HepG2 (cell line): ENCODE data around the gene VSNL1. TPM values are rescaled to one million over a fixed set of nuclear protein-coding genes. Genes with fewer than 3 reads are reported as not detected.

Source experiments
- CEBPG ChIP-seq: IDR thresholded peaks from 2 replicates; pipeline ENCODE4 v1.6.1; 2016
- HIC2 ChIP-seq: sonication (generic); formaldehyde crosslinking; IDR thresholded peaks from 2 replicates; pipeline ENCODE4 v1.9.0; 2022; ENCODE audit warnings: low read depth, missing genetic modification reagents
- HOMEZ ChIP-seq: IDR thresholded peaks from 2 replicates; pipeline ENCODE4 v1.6.1; 2016; ENCODE audit warnings: low read depth
- IRF1 ChIP-seq: sonication (generic); formaldehyde crosslinking; IDR thresholded peaks from 2 replicates; pipeline ENCODE4 v1.4.0; 2020; ENCODE audit warnings: low read depth, mild to moderate bottlenecking, missing genetic modification reagents
- KAT8 ChIP-seq: IDR thresholded peaks from 2 replicates; pipeline ENCODE4 v1.6.1; 2016; ENCODE audit warnings: missing genetic modification reagents, missing compliant biosample characterization
- NAIF1 ChIP-seq: sonication (generic); formaldehyde crosslinking; IDR thresholded peaks from 2 replicates; pipeline ENCODE4 v1.5.0; 2020; ENCODE audit warnings: mild to moderate bottlenecking, missing genetic modification reagents, borderline replicate concordance
- PHF21A ChIP-seq: sonication (generic); formaldehyde crosslinking; IDR thresholded peaks from 2 replicates; pipeline ENCODE4 v1.5.0; 2020; ENCODE audit warnings: mild to moderate bottlenecking, missing genetic modification reagents
- POLR2AphosphoS5 ChIP-seq: IDR thresholded peaks from 2 replicates; pipeline ENCODE4 v1.6.1; 2012; ENCODE audit warnings: low read depth, low read length
- SNAPC5 ChIP-seq: sonication (generic); formaldehyde crosslinking; IDR thresholded peaks from 2 replicates; pipeline ENCODE4 v1.8.1; 2023; ENCODE audit warnings: mild to moderate bottlenecking, missing genetic modification reagents, borderline replicate concordance
- SRSF1 ChIP-seq: fragments of 200-400 bp; formaldehyde crosslinking; optimal IDR thresholded peaks from 2 replicates; pipeline ENCODE3; 2017; ENCODE audit warnings: mild to moderate bottlenecking, low read depth, low read length, moderate library complexity
- TAF15 ChIP-seq: fragments of 200-400 bp; formaldehyde crosslinking; IDR thresholded peaks from one replicate; pipeline ENCODE4 v1.6.1; 2018; ENCODE audit warnings: mild to moderate bottlenecking, low read depth, low read length; ENCODE audit not compliant: poor library complexity, severe bottlenecking
- TP53 ChIP-seq: sonication (generic); formaldehyde crosslinking; conservative IDR thresholded peaks from 2 replicates; pipeline ENCODE4 v1.4.0; 2020; ENCODE audit warnings: missing genetic modification reagents
- ZBTB3 ChIP-seq: sonication (generic); formaldehyde crosslinking; IDR thresholded peaks from 2 replicates; pipeline ENCODE4 v1.4.0; 2020; ENCODE audit warnings: low read depth, mild to moderate bottlenecking, moderate library complexity, missing genetic modification reagents, borderline replicate concordance
- ZBTB49 ChIP-seq: sonication (generic); formaldehyde crosslinking; IDR thresholded peaks from 2 replicates; pipeline ENCODE4 v1.4.0; 2020; ENCODE audit warnings: missing genetic modification reagents, borderline replicate concordance
- ZMAT3 ChIP-seq: sonication (generic); formaldehyde crosslinking; conservative IDR thresholded peaks from 2 replicates; pipeline ENCODE4 v1.7.0; 2021; ENCODE audit warnings: missing genetic modification reagents
- ZNF354B ChIP-seq: sonication (generic); formaldehyde crosslinking; IDR thresholded peaks from 2 replicates; pipeline ENCODE4 v1.8.0; 2022; ENCODE audit warnings: mild to moderate bottlenecking, missing genetic modification reagents
- ZNF580 ChIP-seq: IDR thresholded peaks from 2 replicates; pipeline ENCODE4 v1.6.1; 2016; ENCODE audit warnings: low read depth, borderline replicate concordance
- ZNF7 ChIP-seq: IDR thresholded peaks from 2 replicates; pipeline ENCODE4 v1.6.1; 2016; ENCODE audit warnings: missing biosample characterization, missing genetic modification reagents
- ZNF776 ChIP-seq: sonication (generic); formaldehyde crosslinking; IDR thresholded peaks from 2 replicates; pipeline ENCODE4 v1.4.0; 2020; ENCODE audit warnings: mild to moderate bottlenecking, missing genetic modification reagents
- ZSCAN22 ChIP-seq: sonication (generic); formaldehyde crosslinking; IDR thresholded peaks from 2 replicates; pipeline ENCODE4 v1.4.0; 2020; ENCODE audit warnings: mild to moderate bottlenecking, missing genetic modification reagents
- polyA plus RNA-seq, 8 experiments: library from polyadenylated mRNA; depleted of rRNA in 3 of 8; stranded (reverse) in 7 of 8; unstranded in 1 of 8; fragments of >200 nt; fragmentation: Illumina TruSeq in 4 of 8; extraction: Trizol in 4 of 8; gene quantifications; 2 replicates each; pipeline versions ENCODE4 v1.2.1 to v1.2.3, GENCODE V29; 2011 to 2016; ENCODE audit warnings: low read depth in 4 of 8, missing spikeins in 1 of 8, mixed read lengths in 1 of 8; ENCODE audit not compliant: insufficient read depth in 1 of 8
- total RNA-seq, 5 experiments: library from RNA; depleted of rRNA; stranded (reverse); fragments of >200 nt; fragmentation: Illumina TruSeq; extraction: Trizol; gene quantifications; 2 replicates each; pipeline ENCODE4 v1.2.3, GENCODE V29; 2016; ENCODE audit warnings: low read depth in 1 of 5

The VSNL1 gene
- total and polyA plus RNA-seq, 2 of the 13 experiments (the other 11 are each of a cell fraction or from before 2014, with no cell fraction given): 63.2 to 95.9 TPM

GRCh38 chr2:17538022-17538843 is 2.3 kb upstream of the VSNL1 start (continued):
- no peak for TF ChIP-seq HOMEZ (CRISPR knock-in tag)
- no peak for TF ChIP-seq SNAPC5 (CRISPR knock-in tag)
- no peak for TF ChIP-seq TP53 (CRISPR knock-in tag)
- TF ChIP-seq ZBTB49: no peak
- no peak for TF ChIP-seq IRF1 (CRISPR knock-in tag)
- TF ChIP-seq ZNF776 (CRISPR knock-in tag): no peak
- no peak for TF ChIP-seq HIC2
- 0 out of 2 replicates have a peak, but pooled peaks have one; percentile 64 for TF ChIP-seq ZBTB3
- TF ChIP-seq TAF15: no peak
- TF ChIP-seq NAIF1 (CRISPR knock-in tag): peak; percentile 72
- TF ChIP-seq ZNF7 (CRISPR knock-in tag): no peak
- TF ChIP-seq SRSF1: no peak
- TF ChIP-seq ZNF354B (CRISPR knock-in tag): no peak
- peak; percentile 23; the same call in 1 of the 2 replicates for TF ChIP-seq PHF21A (CRISPR knock-in tag)
- 0 out of 2 replicates have a peak, but pooled peaks have one; percentile 7 for TF ChIP-seq ZMAT3 (CRISPR knock-in tag)
- TF ChIP-seq CEBPG (CRISPR knock-in tag): no peak
- TF ChIP-seq ZNF580 (CRISPR knock-in tag): no peak
- TF ChIP-seq ZSCAN22: no peak
- TF ChIP-seq POLR2AphosphoS5: no peak
- no peak for TF ChIP-seq KAT8
